Loucy (cell line): ENCODE data around the gene NBAS.

Source experiments
- H2AFZ ChIP-seq: fragments of 200-600 bp; sonication (generic); 2 replicates; pipeline ENCODE4 v1.6.0; 2016; ENCODE audit warnings: antibody characterized with exemption, mild to moderate bottlenecking, low read length, moderate library complexity
- H3F3A ChIP-seq: fragments of 200-600 bp; 2 replicates; pipeline ENCODE4 v1.6.0; 2016; ENCODE audit warnings: antibody characterized with exemption, low read depth, mild to moderate bottlenecking
- H3K27me3 ChIP-seq: fragments of 200-600 bp; sonication (generic); 2 replicates; pipeline ENCODE4 v1.6.1; 2014; ENCODE audit warnings: low read length, mild to moderate bottlenecking; ENCODE audit not compliant: insufficient read depth, poor library complexity, severe bottlenecking
- H3K36me3 ChIP-seq: fragments of 200-600 bp; sonication (generic); 2 replicates; pipeline ENCODE4 v1.6.1; 2016; ENCODE audit warnings: low read length; ENCODE audit not compliant: insufficient read depth
- H3K4me1 ChIP-seq: fragments of 200-600 bp; sonication (generic); 2 replicates; pipeline ENCODE4 v1.5.1; 2014; ENCODE audit warnings: low read length, mild to moderate bottlenecking; ENCODE audit not compliant: insufficient read depth, poor library complexity, severe bottlenecking
- H3K4me2 ChIP-seq: fragments of 200-600 bp; sonication (generic); 2 replicates; pipeline ENCODE4 v1.6.0; 2014; ENCODE audit warnings: antibody characterized with exemption, low read length, low read depth, mild to moderate bottlenecking; ENCODE audit not compliant: poor library complexity, severe bottlenecking
- H3K4me3 ChIP-seq: fragments of 200-600 bp; sonication (generic); 2 replicates; pipeline ENCODE4 v1.5.1; 2014; ENCODE audit warnings: low read length, mild to moderate bottlenecking, mixed read lengths; ENCODE audit not compliant: poor library complexity, severe bottlenecking
- H3K79me2 ChIP-seq: fragments of 200-600 bp; sonication (generic); 2 replicates; pipeline ENCODE4 v1.6.1; 2014; ENCODE audit warnings: low read length; ENCODE audit not compliant: insufficient read depth
- H3K9ac ChIP-seq: fragments of 200-600 bp; sonication (generic); 2 replicates; pipeline ENCODE4 v1.6.0; 2014; ENCODE audit warnings: mild to moderate bottlenecking, low read depth, low read length, moderate library complexity; ENCODE audit not compliant: poor library complexity, severe bottlenecking
- H3K9me2 ChIP-seq: fragments of 200-600 bp; sonication (generic); replicated peaks from 2 replicates; pipeline ENCODE4 v1.6.1; 2016; ENCODE audit warnings: low read depth, low read length, mixed read lengths
- H3K9me3 ChIP-seq: fragments of 200-600 bp; sonication (generic); 2 replicates; pipeline ENCODE4 v1.6.1; 2014; ENCODE audit warnings: mild to moderate bottlenecking, antibody characterized with exemption, low read length, low read depth; ENCODE audit not compliant: insufficient read depth
- H4K20me1 ChIP-seq: fragments of 200-600 bp; sonication (generic); 2 replicates; pipeline ENCODE4 v1.6.0; 2014; ENCODE audit warnings: antibody characterized with exemption, low read length, mild to moderate bottlenecking; ENCODE audit not compliant: insufficient read depth, poor library complexity, severe bottlenecking
- CTCF ChIP-seq: fragments of 200-600 bp; sonication (generic); conservative IDR thresholded peaks from 2 replicates; pipeline ENCODE4 v1.5.1; 2014; ENCODE audit warnings: mild to moderate bottlenecking, antibody characterized with exemption, low read length
- EZH2phosphoT487 ChIP-seq: fragments of 200-600 bp; IDR thresholded peaks from 2 replicates; pipeline ENCODE4 v1.6.1; 2018; ENCODE audit warnings: antibody characterized with exemption, mild to moderate bottlenecking, moderate library complexity, borderline replicate concordance

The NBAS gene

GRCh38 chr2:15498554-15498953 is 62.6 kb downstream of the NBAS start:
- no peak overlapping the region for H2AFZ ChIP-seq
- H3K4me1 ChIP-seq, result no peaks in the 10 kb centered on the region
- H3K9ac ChIP-seq, result no peak overlapping the region
- peaks cover 60% of the 10 kb centered on the region for H3K36me3 ChIP-seq
- no peaks in the 10 kb centered on the region for H3K79me2 ChIP-seq
- TF ChIP-seq CTCF, result no peak
- TF ChIP-seq EZH2phosphoT487, result no peak
- H3F3A ChIP-seq, result no peaks in the 10 kb centered on the region
- no peaks in the 10 kb centered on the region for H3K9me2 ChIP-seq
- H3K4me2 ChIP-seq, result no peak overlapping the region
- H3K4me3 ChIP-seq, result no peak overlapping the region
- no peaks in the 10 kb centered on the region for H4K20me1 ChIP-seq
- H3K9me3 ChIP-seq, result peaks cover 3% of the 10 kb centered on the region; the same call in 1 of the 2 replicates
- no peaks in the 10 kb centered on the region for H3K27me3 ChIP-seq

GRCh38 chr2:15494877-15495276 is 66.3 kb downstream of the NBAS start:
- H3F3A ChIP-seq, result no peaks in the 10 kb centered on the region
- peaks cover 62% of the 10 kb centered on the region for H3K36me3 ChIP-seq
- H3K79me2 ChIP-seq, result no peaks in the 10 kb centered on the region
- peaks cover 6% of the 10 kb centered on the region for H4K20me1 ChIP-seq
- no peak overlapping the region for H3K9ac ChIP-seq
- H3K4me1 ChIP-seq, result no peaks in the 10 kb centered on the region
- H2AFZ ChIP-seq, result no peak overlapping the region
- H3K9me3 ChIP-seq, result peaks cover 3% of the 10 kb centered on the region; the same call in 1 of the 2 replicates
- H3K9me2 ChIP-seq, result no peaks in the 10 kb centered on the region
- TF ChIP-seq CTCF, result no peak
- TF ChIP-seq EZH2phosphoT487, result no peak
- no peak overlapping the region for H3K4me3 ChIP-seq
- no peaks in the 10 kb centered on the region for H3K27me3 ChIP-seq
- no peak overlapping the region for H3K4me2 ChIP-seq

GRCh38 chr2:15492773-15493325 is 68.3 kb downstream of the NBAS start:
- Histone ChIP-seq H3K9me3 (no peaks in the 10 kb centered on the region), H3K4me1 (no peaks in the 10 kb centered on the region), H3K9ac (no peak overlapping the region), H3K4me2 (no peak overlapping the region), H3K9me2 (no peaks in the 10 kb centered on the region), H3F3A (no peaks in the 10 kb centered on the region), H2AFZ (no peak overlapping the region), H4K20me1 (peaks cover 6% of the 10 kb centered on the region), H3K79me2 (no peaks in the 10 kb centered on the region), H3K4me3 (no peak overlapping the region), H3K36me3 (peaks cover 60% of the 10 kb centered on the region), H3K27me3 (no peaks in the 10 kb centered on the region)
- TF ChIP-seq EZH2phosphoT487, result no peak
- no peak for TF ChIP-seq CTCF
